ENCODE measurements around the gene TSPAN9.

Gene TSPAN9

DNA sequence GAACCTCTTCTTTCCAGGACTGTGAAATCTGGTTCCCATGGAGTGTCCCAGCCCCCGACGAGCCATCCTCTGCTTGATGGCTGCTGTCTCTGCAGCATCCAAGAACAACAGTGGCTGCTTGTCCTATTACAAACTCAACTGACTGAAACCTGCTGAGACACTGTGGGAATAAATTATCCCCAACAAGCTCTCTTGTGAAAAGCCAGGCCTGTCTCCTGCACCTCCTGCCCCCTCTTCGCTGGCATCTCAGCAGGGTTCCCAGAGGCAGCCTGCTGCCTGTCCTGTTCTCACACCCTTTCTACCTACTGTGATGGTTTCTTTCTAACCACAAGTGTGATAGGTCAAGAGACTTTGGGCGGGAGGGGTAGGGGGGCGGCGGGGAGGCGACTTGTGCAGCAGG, 180.2 kb downstream of the TSPAN9 start:
- no peak for DNase-seq

DNA sequence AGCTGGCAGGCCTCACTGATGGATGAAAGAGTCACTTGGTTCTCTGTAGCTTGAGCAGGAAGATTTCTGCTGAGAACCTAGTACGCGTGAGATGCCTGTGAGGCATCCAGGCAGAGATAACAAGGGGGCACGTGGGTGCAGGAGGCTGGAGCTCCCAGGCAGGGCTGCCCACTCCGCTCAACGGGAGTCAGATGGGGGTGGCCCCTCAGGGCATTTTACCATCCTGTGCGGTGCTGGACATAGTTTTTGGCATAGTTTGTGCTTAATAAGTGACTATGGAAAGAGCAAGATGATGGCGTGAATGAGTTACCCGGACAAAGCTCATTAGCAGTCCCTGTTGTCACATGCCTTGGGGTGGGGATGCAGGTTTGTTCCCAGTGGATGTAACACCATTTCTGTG, 182.8 kb downstream of the TSPAN9 start:
- no peak for DNase-seq

DNA sequence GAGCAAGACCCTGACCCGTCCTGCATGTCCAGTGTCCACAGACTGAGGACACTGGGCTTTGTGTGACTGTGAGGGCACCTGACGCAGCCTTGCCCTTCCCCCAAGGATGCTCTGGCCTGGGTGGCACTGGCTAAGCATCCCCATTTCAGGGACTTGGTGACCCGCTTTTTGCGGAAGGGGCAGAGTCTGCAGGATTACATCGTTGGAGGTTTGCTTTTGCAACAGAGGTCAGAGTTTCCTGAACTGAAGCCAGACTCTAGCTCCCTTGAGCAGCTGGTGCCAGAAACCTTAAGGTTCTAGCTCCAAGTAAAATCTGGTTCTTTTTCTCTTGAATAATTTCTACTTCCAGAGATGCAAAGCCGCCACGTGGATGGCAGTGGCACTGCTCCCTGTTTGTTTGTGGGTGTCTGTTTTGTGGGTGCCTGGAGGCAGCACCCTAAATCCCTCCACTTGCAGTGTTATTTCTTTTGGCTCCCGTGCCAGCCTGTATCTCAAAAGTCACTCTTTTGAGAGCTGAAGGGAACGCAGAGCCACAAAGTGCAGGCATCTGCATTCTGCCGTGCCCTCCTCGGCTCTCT, 184.7 kb downstream of the TSPAN9 start:
- DNase-seq: no peak

DNA sequence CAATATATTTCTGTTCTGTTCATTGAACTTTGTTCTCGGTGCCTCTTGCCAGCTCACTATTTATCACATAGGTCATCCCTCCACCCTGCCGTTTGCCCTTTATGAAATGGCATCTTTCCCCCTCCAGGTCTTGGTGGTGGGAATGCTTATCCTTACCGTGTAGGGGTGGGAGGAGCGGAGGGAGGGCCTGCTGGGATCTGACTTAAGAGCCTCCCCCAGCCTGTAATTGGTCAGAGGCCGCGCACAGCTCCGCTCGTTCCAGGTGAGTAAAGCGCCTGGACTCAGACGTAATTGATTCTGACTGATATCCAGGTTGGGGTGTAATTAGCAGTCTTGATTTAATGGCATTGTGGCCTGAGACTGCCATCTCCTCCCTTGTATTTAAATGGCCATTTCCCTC, 185.3 kb downstream of the TSPAN9 start:
- DNase-seq: no peak

DNA sequence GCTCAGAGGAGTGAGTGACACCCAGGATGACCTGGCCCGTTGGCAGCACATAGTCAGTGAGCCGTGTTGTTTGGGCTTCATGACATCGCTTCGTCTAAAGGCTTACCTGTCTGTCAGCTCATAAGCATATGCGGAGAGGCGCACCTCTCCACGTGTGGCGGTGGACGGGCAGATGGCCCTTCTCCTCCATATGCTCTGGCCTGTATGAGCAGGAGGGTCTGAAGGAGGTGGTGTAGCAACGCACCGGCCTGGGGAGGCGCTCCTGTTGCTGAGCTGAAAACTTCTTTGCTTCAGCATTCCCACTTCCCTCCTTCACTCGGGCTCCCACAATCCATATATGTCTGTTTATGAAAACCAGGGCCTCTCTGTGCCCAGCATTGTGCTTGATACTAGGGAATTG, 186.1 kb downstream of the TSPAN9 start:
- no peak for DNase-seq

DNA sequence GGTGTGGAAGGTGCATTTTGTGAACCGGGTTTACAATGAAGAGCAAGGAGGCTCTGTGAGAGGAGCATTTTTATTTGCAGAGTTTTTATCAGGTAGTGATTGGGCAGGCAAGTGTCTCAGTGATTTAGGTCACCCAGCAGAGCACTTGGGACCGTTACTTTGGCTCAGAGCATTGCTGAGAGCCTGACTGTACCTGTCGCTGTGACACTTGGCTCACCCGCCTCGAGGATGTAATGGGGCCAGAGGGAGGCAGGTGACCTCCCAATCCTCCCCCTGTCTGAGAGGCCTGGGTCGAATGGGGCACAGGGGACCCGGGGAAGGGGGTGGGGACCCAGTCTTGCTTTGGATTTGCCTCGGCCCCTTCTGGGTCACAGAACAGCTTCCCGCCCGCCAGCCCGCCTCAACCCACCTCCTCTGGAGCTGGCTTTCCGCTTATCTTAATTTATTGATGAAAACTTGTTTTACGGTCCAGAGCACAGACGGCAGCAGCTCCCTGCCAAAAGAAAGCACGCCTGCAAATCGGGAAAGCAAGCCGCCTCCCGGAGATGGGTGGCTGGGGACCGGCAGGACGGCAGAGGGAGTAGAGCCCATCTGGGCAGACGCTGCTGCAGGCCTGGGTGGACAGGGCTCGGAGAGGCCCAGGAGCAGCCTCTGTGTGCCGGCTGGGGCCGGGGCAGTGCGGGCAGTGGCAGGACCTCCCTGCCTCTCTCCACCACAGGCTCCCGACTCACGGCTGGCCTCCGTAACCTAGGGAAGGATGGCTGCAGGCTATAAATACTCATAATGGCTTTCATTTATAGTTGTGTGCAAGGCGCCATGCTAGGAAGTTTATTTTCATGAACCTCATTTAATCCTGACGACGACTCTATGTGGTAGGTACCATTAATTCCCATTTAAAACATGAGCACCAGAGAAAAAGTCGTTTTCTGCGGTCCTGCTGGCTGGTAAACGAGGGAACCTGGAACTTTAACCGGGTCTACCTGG, 187.1 kb downstream of the TSPAN9 start:
- no peak for DNase-seq

DNA sequence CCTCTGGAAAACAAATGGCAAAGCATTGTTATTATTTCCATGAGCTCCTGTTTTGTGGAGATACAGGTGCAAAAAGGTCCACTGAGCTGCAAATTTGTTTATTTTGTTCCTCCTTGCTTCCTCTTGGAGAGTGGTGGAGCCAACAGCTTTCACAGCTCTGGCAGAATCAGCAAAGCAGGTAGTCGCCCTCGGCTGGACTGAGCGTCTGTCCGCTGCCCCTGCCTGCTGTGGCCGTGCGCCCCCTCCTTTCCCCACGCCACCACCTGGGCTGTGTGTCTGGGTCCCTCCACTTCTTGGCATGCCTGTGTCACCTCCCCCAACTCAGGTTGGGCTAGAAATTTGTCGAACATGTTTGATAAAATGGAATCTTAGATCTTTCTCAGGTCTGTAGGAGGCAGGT, 188.2 kb downstream of the TSPAN9 start:
- DNase-seq: no peak

DNA sequence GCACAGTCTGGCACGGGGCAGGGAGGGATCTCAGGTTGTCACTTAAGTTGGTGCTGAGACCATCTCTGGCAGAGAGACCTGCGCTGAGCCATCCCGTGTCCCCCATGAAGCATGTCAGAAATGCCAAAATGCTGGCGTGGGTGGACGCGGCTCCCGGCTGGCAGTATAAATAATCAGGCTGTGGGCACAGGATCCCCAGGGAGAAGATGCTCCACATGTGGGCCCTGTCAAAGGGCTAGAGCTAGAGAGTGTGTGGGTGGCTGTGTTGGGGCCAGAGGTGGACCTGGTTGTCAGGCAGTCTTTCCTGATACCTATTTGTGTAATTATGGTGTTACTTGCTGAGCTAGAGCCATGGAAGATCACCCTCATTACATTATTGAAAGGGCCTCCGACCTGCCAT, 189.5 kb downstream of the TSPAN9 start:
- DNase-seq: no peak

DNA sequence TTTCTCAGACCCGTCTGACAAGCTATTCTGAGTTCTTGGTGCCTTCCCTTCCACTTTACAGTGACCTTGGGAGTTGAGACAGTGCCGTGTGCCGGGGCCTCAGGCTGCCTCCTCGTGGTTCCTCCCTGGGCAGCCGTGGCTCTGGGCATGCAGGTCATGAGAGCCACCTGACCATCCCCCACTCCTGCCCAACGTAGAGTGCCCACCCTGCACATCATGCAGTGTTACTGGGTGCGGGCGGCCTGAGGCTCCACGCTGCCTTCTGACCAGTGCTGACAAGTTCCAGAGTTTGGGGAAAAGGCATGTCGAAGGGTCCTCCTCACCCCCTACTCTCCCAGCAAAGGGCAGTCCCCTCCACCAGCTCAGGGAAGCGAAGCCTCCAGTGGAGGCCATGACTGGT, 190.5 kb downstream of the TSPAN9 start:
- no peak for DNase-seq

DNA sequence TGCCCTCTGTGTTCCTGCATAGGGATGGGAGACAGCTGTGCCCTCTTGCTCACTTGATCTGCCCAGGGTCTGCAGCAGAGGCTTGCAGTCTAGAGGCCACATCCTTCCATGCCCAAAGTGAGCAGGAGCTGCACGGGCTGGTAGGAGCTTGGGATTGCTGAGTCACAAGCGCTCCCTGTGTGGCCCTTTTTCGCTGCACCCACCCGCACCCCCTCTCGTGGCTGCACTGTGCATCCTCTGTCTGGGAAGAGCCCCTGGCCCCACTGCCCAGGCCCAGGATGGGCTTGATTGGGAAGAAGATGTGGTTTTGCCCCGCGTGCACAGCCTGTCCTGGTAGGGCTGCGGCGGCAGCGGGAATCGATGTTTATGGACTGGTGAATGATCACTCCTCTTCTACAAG, 192.4 kb downstream of the TSPAN9 start:
- no peak for DNase-seq

DNA sequence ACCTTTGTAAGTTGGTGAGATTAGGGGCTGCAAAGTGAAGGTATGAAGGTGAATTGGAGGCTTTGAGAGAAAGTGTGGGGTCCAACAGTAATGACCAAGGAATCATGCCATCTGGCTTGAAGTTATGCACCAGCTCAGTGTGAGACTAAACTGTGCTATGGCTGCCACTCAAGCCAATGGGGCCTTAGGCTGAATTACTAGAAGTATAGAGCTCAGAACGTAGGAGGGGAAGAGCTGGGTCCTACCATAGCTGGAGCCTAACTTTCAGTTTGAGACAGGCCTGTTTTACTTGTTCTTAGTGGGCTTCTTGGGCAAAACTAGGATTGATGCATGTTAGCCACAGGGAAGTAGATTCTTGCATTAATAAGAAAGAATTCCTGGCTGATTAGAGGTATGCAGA, 194.0 kb downstream of the TSPAN9 start:
- no peak for DNase-seq

DNA sequence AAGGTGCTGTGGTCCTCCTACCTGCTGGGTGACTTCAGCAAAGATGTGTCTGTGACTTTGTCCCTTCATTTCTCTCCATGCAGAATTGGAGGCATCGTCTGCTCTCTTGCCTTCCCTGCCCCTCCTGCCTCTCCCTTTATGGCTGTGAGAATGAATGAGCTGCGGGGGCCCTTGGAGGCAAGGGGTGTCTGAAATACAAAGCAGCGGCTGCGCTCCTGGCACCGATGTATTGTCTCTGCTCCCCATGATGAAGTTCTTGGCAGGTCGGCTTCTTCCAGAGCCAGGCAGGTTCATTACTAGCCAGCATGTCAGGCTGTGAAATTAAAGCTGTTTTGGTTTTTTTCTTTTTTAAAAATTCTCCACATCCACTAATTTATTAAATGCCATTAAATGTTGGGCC, 194.5 kb downstream of the TSPAN9 start:
- DNase-seq: no peak

DNA sequence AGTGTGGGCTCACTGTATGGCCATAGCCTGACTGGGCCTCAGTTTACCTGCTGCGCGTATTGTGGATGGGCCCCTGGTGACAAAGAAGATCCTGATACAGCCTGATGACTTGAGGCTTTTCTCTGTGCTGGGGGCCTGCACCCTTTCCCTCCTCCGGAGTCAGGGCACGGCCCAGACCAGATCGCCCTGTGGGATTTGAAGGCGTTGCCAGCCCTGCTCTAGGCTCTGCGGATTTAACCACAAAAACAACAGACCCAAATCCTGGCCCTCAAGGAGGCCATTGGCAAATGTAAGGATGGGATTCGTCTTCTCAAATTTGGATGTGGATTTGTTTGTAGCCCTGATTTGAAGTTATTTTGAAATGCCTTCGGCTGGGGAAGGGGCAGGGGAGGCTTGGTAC, 195.8 kb downstream of the TSPAN9 start:
- DNase-seq: no peak

DNA sequence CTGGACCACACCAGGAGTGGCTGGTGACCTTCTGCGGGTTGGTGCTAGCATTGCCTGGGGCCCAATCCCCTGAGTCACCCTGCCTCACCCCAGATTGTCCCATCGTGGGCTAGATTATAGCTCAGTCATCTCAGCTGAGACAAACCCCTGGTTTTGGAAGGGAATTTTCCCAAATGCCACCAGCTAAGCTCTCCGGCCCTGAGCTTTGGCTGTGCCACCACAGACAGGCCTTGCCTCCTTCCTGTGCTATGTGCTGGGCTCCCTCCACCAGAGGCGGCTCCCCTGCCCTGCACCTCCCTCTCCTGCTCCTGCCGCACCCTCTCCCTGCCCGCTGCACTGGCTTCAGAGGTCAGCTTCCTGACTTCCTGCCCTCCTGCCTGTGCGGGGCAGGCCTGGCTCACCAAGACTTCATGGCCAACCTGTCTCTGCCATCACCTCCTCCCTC, 196.3 kb downstream of the TSPAN9 start:
- DNase-seq: no peak

DNA sequence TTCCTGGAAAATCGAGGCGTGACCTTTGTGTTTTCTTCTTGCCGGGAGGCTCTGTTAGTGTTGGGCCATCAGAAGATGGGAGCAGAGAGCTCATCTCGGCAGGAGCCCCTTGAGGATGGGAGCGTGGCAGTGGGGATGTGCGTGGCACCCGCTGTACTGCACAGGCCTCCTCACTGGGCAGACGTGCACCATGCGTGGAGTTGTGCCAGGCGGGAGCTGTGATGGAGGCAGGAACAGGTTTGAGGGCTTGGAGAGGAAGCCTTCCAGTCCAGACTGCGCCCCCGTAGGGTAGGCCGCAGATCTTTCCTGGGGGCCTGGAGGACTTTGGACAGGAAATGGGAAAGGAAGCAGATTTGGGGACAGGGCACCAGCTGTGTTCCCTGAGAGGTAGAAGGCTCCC, 197.5 kb downstream of the TSPAN9 start:
- no peak for DNase-seq

DNA sequence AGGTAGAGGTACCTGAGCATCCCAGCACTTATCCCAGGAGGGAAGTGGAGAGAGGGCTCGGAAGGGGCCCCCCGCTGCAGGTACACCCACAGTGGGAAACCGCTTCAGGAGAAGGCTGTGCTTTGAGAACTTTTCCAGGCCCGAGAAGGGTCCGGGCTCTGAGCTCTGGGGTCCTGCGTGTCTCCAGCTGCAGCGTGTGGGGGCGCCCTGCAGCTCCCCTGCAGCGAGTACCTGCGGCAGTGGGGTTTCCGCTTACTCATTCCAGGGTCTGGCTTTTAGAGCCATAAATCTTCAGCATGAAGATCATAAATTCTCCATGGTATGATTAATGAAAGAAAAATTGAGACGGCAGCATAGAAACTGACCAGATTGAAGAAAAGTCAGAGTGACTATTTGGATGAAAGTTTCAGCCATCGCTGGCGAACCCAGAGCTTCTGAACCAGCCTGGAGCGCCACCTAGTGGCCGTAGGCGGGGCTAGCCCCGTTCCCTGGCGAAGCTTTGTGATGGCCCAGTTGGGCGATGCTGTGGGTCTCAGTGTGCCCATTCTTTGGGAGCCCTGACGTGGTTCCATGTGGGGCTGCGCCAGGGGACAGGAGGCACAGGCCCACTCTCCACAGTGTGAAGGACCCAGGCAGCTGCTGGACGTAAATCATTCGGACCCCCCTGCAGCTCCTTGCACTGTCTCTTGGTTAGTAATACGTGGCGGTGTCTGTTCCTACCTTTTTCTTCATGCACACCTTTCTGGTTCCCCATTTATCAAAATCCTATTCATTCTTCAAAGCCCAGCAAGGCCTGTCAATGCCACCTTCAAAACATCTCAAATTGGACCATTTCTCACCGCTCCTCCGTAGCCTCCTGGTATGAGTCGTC, 198.2 kb downstream of the TSPAN9 start:
- DNase-seq: peak; percentile 70

DNA sequence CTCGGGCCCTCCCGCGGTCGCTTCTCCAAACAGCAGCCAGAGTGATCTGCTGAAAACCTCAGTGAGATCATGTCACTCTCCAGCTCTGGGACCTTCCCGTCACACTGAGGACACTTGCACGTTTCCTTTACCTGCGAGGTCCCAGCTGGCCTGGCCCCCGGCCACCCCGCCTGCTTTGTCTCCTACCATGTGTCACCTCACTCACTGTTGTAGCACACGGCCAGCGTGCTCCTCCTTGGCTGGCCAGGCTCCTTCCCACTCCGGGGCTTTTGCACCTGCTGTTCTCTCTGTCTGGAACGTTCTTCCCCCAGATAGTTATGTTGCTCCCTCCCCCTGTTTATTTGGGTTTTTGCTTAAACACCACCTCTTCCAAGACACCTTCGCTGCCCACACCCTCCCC, 199.0 kb downstream of the TSPAN9 start:
- DNase-seq: no peak

DNA sequence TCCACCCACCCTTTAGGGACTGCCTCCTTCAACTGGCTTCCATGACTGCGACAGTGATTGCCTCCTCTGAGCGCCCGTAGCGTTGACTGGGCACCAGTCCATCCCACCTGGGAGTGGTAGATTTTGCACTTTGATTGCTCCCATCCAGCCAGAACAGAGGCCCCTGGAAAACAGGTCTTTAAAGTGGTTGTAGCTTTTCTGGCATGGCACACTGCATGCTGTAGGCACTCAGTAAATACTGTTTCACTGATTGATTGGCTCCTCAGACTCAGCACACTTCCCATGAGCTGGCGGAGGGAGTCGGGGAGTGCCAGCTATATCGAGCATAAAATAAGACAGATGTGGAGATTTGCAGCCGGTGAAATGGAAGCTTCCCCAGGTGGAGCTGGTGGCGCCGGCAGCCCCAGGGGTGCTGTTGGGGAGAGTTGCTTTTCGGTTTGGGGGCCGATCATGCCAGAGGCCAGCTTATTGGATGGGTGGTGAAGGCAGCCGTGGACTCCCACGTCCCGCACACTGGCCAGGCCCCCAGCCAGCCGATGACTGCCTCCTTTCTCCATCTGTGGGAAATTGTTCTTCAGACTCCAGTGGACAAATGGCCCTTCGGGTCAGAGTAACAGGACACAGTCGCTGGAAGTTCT, 200.2 kb downstream of the TSPAN9 start:
- no peak for DNase-seq

DNA sequence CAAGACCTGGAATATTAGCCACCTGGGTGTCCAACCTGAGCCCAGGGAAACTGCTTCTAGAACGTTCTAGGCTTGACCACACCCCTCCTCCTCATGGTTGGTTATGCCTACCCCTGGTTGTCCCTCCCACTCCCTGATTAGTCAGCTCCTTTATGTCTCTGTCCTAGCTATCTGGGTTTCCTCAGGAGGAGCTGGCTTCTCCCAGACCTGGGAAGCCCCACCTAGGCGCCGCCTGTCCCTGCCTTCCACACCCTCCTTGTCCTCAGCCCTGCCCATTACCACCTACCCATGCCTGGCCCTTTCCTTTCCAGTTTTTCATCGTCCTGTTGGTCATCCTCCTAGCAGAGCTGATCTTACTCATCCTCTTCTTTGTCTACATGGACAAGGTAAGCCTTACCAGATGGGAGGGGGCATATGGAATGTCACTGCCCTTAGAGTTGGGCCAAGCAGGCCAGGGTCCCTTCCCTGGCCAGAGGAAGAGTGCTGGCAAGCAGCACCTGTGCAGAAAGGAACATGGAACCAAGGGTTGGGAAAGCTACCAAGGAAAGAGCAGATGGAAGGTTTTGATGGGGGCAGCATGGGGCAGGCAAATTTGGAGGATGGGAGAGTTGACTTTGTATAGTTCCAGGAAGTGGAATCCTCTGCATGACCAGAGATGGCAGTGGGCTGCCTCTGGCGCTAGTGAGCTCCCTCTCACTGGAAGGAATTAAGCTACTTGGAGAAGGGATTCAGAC, 201.7 kb downstream of the TSPAN9 start:
- DNase-seq: no peak

DNA sequence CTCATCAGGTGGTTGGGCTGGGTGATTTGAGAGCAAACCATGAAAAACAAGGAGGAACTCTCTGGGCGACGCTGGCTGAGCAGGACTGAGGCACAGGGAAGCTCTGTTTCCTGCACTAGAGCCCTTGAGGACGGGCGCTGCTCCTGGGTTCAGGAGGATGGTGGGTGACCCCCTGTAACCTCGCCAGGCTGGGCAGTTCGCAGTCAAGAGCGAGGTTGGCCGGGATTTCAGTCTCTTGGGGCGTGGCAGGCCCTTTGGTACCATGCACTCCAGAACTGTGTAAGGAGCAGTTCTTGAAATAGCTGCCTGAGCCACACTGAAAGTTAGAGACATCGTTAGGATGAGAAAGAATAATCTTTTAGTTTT, 202.2 kb downstream of the TSPAN9 start:
- no peak for DNase-seq

DNA sequence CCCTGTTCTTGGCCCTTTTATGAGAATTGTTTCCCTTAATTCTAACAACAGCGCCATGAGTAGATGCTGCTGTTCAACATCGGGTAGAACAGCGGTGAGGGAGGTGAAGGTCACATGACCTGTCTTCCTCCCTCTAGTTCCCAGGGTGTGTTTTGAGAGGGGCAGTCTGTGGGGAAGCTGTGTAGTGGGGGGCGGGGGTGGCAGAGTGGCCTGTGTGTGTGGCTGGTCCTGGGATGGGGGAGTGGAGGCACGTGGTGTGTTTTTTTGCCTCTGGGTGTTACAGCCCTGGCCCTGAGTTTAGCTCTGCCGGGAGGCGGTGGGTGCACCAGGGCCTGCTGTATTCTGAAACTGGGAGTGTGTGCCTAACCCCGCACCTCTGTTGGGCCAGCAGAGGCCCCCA, 202.7 kb downstream of the TSPAN9 start:
- no peak for DNase-seq

DNA sequence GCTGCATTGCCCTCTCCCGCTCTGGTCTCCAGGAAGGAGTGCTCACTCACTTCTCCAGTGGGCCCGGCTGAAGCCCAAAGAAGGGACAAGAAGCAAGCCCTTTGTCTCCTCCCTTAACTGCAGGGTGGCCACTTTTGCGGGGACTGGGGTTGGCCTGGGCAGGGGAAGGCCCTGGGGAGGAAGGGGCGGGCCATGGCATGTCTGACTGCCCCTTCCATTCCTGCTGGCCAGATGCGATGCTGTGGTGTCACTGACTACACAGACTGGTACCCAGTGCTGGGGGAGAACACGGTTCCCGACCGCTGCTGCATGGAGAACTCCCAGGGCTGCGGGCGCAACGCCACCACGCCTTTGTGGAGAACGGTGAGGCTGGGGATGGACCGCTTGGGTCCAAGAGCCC, 203.8 kb downstream of the TSPAN9 start:
- DNase-seq: no peak
